Measurements from ENCODE around the gene STIM1. TPM values are rescaled to one million over a fixed set of nuclear protein-coding genes. Genes with fewer than 3 reads are reported as not detected.
A peak's percentile ranks its signal among the peaks of the same experiment; 100 is the strongest.

Gene STIM1
- total RNA-seq, 1 donor from 2014 or later = 46.9 TPM

DNA sequence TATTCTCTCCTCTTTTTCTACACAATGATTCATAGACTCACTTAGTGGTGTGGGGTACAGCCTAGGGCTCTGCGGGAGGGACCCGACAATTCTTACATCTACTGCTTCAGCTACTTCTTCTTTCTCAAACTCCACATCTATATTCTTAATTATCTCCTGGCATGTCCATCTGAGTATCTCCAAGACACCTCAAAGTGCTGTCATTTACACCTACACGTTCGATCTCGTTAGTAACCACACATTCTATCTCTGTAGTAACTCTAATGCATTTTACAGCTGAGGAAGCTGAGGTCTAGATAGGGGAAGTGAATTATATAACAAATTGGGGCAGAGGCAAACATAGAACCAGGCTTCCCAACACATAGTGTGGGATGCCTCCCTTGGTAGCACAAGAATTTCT lies 211.4 kb downstream of the STIM1 start:
- H3K4me3 Mint-ChIP-seq (ENCODE audit: unreplicated experiment) = no peak overlapping the region
- H3K4me1 Mint-ChIP-seq (ENCODE audit: unreplicated experiment) = peaks cover 4% of the 10 kb centered on the region
- TF ChIP-seq, protein P1, sequence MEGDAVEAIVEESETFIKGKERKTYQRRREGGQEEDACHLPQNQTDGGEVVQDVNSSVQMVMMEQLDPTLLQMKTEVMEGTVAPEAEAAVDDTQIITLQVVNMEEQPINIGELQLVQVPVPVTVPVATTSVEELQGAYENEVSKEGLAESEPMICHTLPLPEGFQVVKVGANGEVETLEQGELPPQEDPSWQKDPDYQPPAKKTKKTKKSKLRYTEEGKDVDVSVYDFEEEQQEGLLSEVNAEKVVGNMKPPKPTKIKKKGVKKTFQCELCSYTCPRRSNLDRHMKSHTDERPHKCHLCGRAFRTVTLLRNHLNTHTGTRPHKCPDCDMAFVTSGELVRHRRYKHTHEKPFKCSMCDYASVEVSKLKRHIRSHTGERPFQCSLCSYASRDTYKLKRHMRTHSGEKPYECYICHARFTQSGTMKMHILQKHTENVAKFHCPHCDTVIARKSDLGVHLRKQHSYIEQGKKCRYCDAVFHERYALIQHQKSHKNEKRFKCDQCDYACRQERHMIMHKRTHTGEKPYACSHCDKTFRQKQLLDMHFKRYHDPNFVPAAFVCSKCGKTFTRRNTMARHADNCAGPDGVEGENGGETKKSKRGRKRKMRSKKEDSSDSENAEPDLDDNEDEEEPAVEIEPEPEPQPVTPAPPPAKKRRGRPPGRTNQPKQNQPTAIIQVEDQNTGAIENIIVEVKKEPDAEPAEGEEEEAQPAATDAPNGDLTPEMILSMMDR (IDR thresholded peaks at IDR 0.05) = no peak
- H3K36me3 Mint-ChIP-seq (ENCODE audit: unreplicated experiment) = peaks cover 3% of the 10 kb centered on the region
- no peaks in the 10 kb centered on the region for H3K9me3 Mint-ChIP-seq (ENCODE audit: unreplicated experiment)
- no peak overlapping the region for H3K27ac Mint-ChIP-seq (ENCODE audit: unreplicated experiment)
- no peaks in the 10 kb centered on the region for H3K27me3 Mint-ChIP-seq (ENCODE audit: unreplicated experiment)
- no peak for DNase-seq (ENCODE audit: extremely low spot score, unreplicated experiment)

DNA sequence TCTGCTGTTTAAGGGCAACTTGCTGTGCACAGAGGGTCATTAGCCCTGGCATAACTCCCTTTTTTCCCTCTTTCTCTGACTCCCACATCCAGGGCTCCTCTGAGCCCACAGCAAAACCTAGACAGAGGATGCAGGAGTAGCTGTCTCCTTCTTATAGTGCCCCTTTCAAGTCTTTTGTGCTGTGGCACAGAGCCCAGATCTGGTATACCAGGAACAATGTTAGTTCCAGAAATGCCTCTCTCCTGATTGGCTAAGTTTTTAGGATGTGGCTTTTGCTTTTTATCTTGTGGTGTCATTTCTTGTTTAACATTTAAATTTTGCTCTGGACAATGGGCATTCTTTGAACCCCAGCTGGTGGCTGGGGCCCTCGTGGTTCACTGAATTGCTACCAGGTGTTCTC lies 213.5 kb downstream of the STIM1 start:
- Mint-ChIP-seq H3K27ac (ENCODE audit: unreplicated experiment) (no peak overlapping the region), H3K36me3 (ENCODE audit: unreplicated experiment) (peaks cover 3% of the 10 kb centered on the region)

DNA sequence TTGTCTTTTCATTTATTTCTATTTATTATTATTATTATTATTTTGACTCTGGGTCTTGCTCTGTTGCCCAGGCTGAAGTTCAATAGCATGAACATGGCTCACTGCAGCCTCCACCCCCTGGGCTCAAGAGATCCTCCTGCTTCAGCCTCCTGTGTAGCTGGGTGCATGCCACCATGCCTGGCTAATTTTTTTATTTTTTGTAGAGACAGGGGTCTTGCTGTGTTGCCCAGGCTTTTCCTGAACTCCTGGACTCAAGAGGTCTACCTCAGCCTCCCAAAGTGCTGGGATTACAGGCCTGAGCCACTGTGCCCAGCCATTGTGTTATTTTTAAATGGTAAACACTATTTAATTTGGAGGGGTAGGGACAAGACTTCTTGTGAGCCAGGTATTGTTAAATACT lies 215.9 kb downstream of the STIM1 start:
- DNase-seq (ENCODE audit: extremely low spot score, unreplicated experiment) = no peak
- Mint-ChIP-seq H3K27me3 (ENCODE audit: unreplicated experiment) (no peaks in the 10 kb centered on the region), H3K4me3 (ENCODE audit: unreplicated experiment) (no peak overlapping the region), H3K36me3 (ENCODE audit: unreplicated experiment) (peaks cover 3% of the 10 kb centered on the region), H3K4me1 (ENCODE audit: unreplicated experiment) (peaks cover 11% of the 10 kb centered on the region), H3K9me3 (ENCODE audit: unreplicated experiment) (no peaks in the 10 kb centered on the region), H3K27ac (ENCODE audit: unreplicated experiment) (no peak overlapping the region)
- TF ChIP-seq, protein P1 (IDR thresholded peaks at IDR 0.05) = no peak

More for the DNA sequence above, 213.5 kb downstream of the STIM1 start:
- Mint-ChIP-seq H3K27me3 (ENCODE audit: unreplicated experiment) (no peaks in the 10 kb centered on the region), H3K4me3 (ENCODE audit: unreplicated experiment) (no peak overlapping the region), H3K9me3 (ENCODE audit: unreplicated experiment) (no peaks in the 10 kb centered on the region), H3K4me1 (ENCODE audit: unreplicated experiment) (peaks cover 11% of the 10 kb centered on the region)
- TF ChIP-seq, protein P1 (IDR thresholded peaks at IDR 0.05) = no peak
- no peak for DNase-seq (ENCODE audit: extremely low spot score, unreplicated experiment)

DNA sequence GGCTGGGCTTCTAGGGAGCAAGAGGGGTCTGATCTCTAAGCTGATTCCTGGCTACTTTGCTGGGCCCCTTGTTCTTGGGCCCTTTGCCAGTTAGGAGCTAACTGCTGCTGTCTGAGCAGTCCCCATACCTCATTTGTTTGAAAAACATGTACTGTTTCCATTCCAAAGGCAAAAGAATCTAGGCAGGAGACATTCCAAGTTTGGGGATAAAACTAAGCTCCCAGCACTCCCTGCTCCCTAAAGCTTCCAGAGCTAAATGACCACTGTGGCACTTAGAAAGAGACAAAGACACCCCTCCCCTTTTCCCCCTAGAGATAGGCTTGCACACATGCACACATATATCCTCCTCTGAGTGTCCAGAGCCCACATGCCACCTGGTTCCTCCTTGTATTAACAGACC lies 216.4 kb downstream of the STIM1 start:
- H3K9me3 Mint-ChIP-seq (ENCODE audit: unreplicated experiment) = no peaks in the 10 kb centered on the region

DNA sequence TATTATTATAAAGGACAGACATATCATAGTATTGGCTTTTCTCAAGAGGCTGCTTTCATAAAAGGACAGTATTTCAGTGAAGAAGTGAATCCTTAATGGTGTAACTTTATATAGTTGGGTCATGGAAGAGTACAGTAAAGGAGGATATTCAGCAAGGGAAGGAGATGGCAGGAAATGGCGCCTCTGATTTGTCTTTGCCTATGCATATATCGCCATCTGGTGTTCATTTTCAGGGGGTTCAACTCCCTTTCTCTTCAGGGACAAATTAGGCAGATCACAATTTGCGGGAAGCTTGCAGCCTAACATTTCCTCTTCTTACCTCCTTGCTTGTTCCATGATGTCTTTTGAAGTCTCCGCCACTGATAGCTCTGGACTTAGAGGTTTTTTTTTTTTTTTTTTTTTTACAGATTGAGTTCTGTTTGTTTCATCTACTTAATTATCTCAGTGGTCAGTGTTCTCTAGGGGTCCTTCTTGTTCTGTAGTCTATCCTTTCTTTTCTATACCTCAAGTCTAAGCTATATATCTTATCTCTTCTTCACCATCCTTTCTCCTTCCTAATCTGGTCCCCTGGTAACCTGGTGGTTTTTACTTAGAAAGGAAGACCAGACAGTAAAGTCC lies 217.3 kb downstream of the STIM1 start:
- Mint-ChIP-seq H3K4me3 (ENCODE audit: unreplicated experiment) (no peak overlapping the region), H3K27me3 (ENCODE audit: unreplicated experiment) (no peaks in the 10 kb centered on the region), H3K4me1 (ENCODE audit: unreplicated experiment) (peaks cover 16% of the 10 kb centered on the region), H3K9me3 (ENCODE audit: unreplicated experiment) (no peaks in the 10 kb centered on the region), H3K27ac (ENCODE audit: unreplicated experiment) (peak overlapping the region; percentile 36), H3K36me3 (ENCODE audit: unreplicated experiment) (peaks cover 3% of the 10 kb centered on the region)
- TF ChIP-seq, protein P1 (IDR thresholded peaks at IDR 0.05) = peak; percentile 87
- no peak for DNase-seq (ENCODE audit: extremely low spot score, unreplicated experiment)

More for the DNA sequence above, 216.4 kb downstream of the STIM1 start:
- no peak for DNase-seq (ENCODE audit: extremely low spot score, unreplicated experiment)
- TF ChIP-seq, protein P1 (IDR thresholded peaks at IDR 0.05) = no peak
- Mint-ChIP-seq H3K4me1 (ENCODE audit: unreplicated experiment) (peaks cover 16% of the 10 kb centered on the region), H3K27me3 (ENCODE audit: unreplicated experiment) (no peaks in the 10 kb centered on the region), H3K36me3 (ENCODE audit: unreplicated experiment) (peaks cover 4% of the 10 kb centered on the region), H3K27ac (ENCODE audit: unreplicated experiment) (peak overlapping the region; percentile 65), H3K4me3 (ENCODE audit: unreplicated experiment) (no peak overlapping the region)
